H1 (cell line): Measurements from ENCODE around the gene CTPS2. TPM values are rescaled to one million over a fixed set of nuclear protein-coding genes. Genes with fewer than 3 reads are reported as not detected.

Source experiments
- CBX5 ChIP-seq: fragments of 300-800, 300-1000 bp; sonication (generic); IDR thresholded peaks from 2 replicates; pipeline ENCODE4 v1.7.1; 2016; ENCODE audit warnings: antibody characterized with exemption, low read length, low read depth
- CBX8 ChIP-seq: fragments of 300-800, 300-1000 bp; sonication (generic); IDR thresholded peaks from 2 replicates; pipeline ENCODE4 v1.7.1; 2016; ENCODE audit warnings: low read depth, low read length, borderline replicate concordance
- CEBPB ChIP-seq: IDR thresholded peaks from 2 replicates; pipeline ENCODE4 v1.6.1; 2012; ENCODE audit warnings: low read depth, low read length
- CHD1 ChIP-seq: IDR thresholded peaks from 2 replicates; pipeline ENCODE4 v1.6.1; 2012; ENCODE audit warnings: low read depth, low read length, improper control_type of control experiment
- CREB1 ChIP-seq: IDR thresholded peaks from 2 replicates; pipeline ENCODE4 v1.6.1; 2012; ENCODE audit warnings: inconsistent platforms
- EGR1 ChIP-seq: IDR thresholded peaks from 2 replicates; pipeline ENCODE4 v1.6.1; 2011; ENCODE audit warnings: low read depth, low read length, borderline replicate concordance
- EP300 ChIP-seq, 2 experiments: IDR thresholded peaks; 1 replicate in 1 of 2; 2 replicates in 1 of 2; pipeline ENCODE4 v1.6.1; 2011 to 2012; ENCODE audit warnings: low read depth in 2 of 2, low read length in 2 of 2, mild to moderate bottlenecking in 2 of 2, borderline replicate concordance in 1 of 2, inconsistent platforms in 1 of 2, moderate library complexity in 1 of 2
- GABPA ChIP-seq: IDR thresholded peaks from 2 replicates; pipeline ENCODE4 v1.6.1; 2011; ENCODE audit warnings: mild to moderate bottlenecking, low read length, moderate library complexity, borderline replicate concordance; ENCODE audit not compliant: insufficient read depth
- JUN ChIP-seq: IDR thresholded peaks from 2 replicates; pipeline ENCODE4 v1.6.1; 2011; ENCODE audit warnings: low read depth, mild to moderate bottlenecking, improper control_type of control experiment, low read length
- KDM4A ChIP-seq: IDR thresholded peaks from one replicate; pipeline ENCODE4 v1.7.1; 2012; ENCODE audit warnings: low read depth, mild to moderate bottlenecking, moderate library complexity, low read length, inconsistent platforms; ENCODE audit not compliant: severe bottlenecking
- MAFK ChIP-seq: IDR thresholded peaks from 2 replicates; pipeline ENCODE4 v1.6.1; 2012; ENCODE audit warnings: low read depth, mild to moderate bottlenecking, improper control_type of control experiment, low read length
- NANOG ChIP-seq: IDR thresholded peaks from 2 replicates; pipeline ENCODE4 v1.6.1; 2011; ENCODE audit warnings: low read length, low read depth, mild to moderate bottlenecking, inconsistent platforms; ENCODE audit not compliant: insufficient read depth, poor library complexity, severe bottlenecking
- PHF8 ChIP-seq: fragments of 200-600 bp; sonication (generic); conservative IDR thresholded peaks from 2 replicates; pipeline ENCODE4 v1.7.1; 2012; ENCODE audit warnings: low read depth, mild to moderate bottlenecking, inconsistent platforms, low read length, moderate library complexity
- POLR2A ChIP-seq, 2 experiments: IDR thresholded peaks; 1 replicate in 1 of 2; 2 replicates in 1 of 2; pipeline ENCODE4 v1.6.1; 2011; ENCODE audit warnings: low read depth in 2 of 2, low read length in 2 of 2, mild to moderate bottlenecking in 2 of 2; ENCODE audit errors: control extremely low read depth in 1 of 2
- RNF2 ChIP-seq: fragments of 200-900, 300-1000 bp; sonication (generic); IDR thresholded peaks from 2 replicates; pipeline ENCODE4 v1.7.1; 2016; ENCODE audit warnings: borderline replicate concordance, low read depth, mild to moderate bottlenecking, antibody characterized with exemption, low read length; ENCODE audit not compliant: poor library complexity, severe bottlenecking; ENCODE audit errors: missing control alignments
- SIX5 ChIP-seq: IDR thresholded peaks from 2 replicates; pipeline ENCODE4 v1.6.1; 2011; ENCODE audit warnings: mild to moderate bottlenecking, low read depth, low read length
- SP2 ChIP-seq: IDR thresholded peaks from 2 replicates; pipeline ENCODE4 v1.6.1; 2012; ENCODE audit warnings: mild to moderate bottlenecking, low read length, inconsistent platforms
- SP4 ChIP-seq: IDR thresholded peaks from 2 replicates; pipeline ENCODE4 v1.6.1; 2012; ENCODE audit warnings: low read length, inconsistent platforms
- TEAD4 ChIP-seq: IDR thresholded peaks from 2 replicates; pipeline ENCODE4 v1.6.1; 2012; ENCODE audit warnings: low read depth, low read length, inconsistent platforms, mixed read lengths
- polyA plus RNA-seq, 7 experiments: library from polyadenylated mRNA; depleted of rRNA in 3 of 7; stranded (reverse) in 5 of 7; unstranded in 2 of 7; fragments of >200 nt in 5 of 7; fragments of 200-250 nt in 2 of 7; gene quantifications; 1 replicate in 5 of 7; 2 replicates in 1 of 7; 4 replicates in 1 of 7; pipeline versions ENCODE4 v1.2.1 to v1.2.3, GENCODE V29; 2011 to 2013; ENCODE audit warnings: missing spikeins in 2 of 7, mixed read lengths in 2 of 7
- total RNA-seq: library from RNA; stranded (reverse); fragmentation: NEBNext Ultra II Directional; extraction: Animal tissue kit (Norgen Biotek cat#: 25700); gene quantifications from 2 replicates; pipeline ENCODE4 v1.2.1, GENCODE V29; 2021
- TF ChIP-seq, protein P1 (sequence below): IDR thresholded peaks from 2 replicates; pipeline ENCODE4 v1.6.1; 2011; ENCODE audit warnings: low read depth, mild to moderate bottlenecking, low read length; ENCODE audit not compliant: insufficient read depth
- TF ChIP-seq, protein P2 (sequence below): IDR thresholded peaks from 2 replicates; pipeline ENCODE4 v1.6.1; 2012; ENCODE audit warnings: inconsistent platforms
- TF ChIP-seq, protein P3 (sequence below): IDR thresholded peaks from 2 replicates; pipeline ENCODE4 v1.6.1; 2012; ENCODE audit warnings: low read length, inconsistent platforms

The CTPS2 gene
- total and polyA plus RNA-seq, 2 of the 8 experiments (the other 6 are each of a cell fraction or from before 2014, with no cell fraction given) = 17.1 to 34.0 TPM

DNA sequence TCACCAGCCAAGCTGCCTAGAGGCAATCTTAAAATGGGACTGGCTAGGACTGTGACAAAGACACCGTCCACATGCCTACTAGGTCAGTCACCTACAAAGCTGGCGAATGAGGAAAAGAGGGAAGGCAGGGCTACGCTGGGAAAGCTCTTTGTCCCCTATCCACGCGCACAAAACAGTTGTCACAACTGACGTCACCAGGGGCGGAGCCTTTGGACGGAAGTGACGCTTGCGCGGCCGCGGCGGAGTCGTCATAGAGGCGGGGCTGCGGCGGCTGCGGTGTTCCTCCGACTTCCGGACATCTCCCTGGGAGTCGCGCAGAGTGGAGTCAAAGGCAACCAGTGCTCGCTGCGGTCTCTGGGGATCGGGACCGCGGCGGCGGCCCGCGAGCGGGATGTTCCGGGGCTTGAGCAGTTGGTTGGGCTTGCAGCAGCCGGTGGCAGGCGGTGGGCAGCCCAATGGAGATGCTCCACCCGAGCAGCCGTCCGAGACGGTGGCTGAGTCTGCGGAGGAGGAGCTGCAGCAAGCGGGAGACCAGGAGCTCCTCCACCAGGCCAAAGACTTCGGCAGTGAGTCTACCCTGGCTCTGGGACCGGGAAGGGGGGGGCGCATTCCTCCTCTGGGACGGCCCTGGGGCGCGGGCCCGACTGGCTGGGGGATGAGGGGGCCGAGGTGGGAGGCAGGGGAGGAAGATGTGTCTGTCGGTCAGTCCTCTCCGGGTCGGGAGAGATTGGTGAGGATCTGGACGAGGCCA, 7.0 kb upstream of the CTPS2 start, which contains the start of gene SYAP1 (continued):
- TF ChIP-seq, protein P1, sequence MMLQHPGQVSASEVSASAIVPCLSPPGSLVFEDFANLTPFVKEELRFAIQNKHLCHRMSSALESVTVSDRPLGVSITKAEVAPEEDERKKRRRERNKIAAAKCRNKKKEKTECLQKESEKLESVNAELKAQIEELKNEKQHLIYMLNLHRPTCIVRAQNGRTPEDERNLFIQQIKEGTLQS = no peak
- TF ChIP-seq CREB1 (peak; percentile 99), TEAD4 (no peak), MAFK (no peak), PHF8 (peak; percentile 80), EGR1 (no peak), CHD1 (no peak), EP300 (IDR thresholded peaks at IDR 0.05; ENCODE audit: borderline replicate concordance in 1 of 2, low read depth in 2 of 2, low read length in 2 of 2) (no peak; a peak in 1 of 3 replicates), JUN (no peak), RNF2 (no peak), SIX5 (no peak), SP4 (peak; percentile 47; the same call in 1 of the 2 replicates), CBX8 (no peak), CBX5 (no peak), NANOG (no peak), GABPA (peak; percentile 44; the same call in 1 of the 2 replicates), POLR2A (IDR thresholded peaks at IDR 0.05; ENCODE audit: control extremely low read depth in 1 of 2, low read depth in 2 of 2, low read length in 2 of 2) (peak; percentile 94 to 96), KDM4A (peak; percentile 52), CEBPB (no peak), SP2 (no peak)
- TF ChIP-seq, protein P2, sequence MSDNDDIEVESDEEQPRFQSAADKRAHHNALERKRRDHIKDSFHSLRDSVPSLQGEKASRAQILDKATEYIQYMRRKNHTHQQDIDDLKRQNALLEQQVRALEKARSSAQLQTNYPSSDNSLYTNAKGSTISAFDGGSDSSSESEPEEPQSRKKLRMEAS = peak; percentile 58
- TF ChIP-seq, protein P3, sequence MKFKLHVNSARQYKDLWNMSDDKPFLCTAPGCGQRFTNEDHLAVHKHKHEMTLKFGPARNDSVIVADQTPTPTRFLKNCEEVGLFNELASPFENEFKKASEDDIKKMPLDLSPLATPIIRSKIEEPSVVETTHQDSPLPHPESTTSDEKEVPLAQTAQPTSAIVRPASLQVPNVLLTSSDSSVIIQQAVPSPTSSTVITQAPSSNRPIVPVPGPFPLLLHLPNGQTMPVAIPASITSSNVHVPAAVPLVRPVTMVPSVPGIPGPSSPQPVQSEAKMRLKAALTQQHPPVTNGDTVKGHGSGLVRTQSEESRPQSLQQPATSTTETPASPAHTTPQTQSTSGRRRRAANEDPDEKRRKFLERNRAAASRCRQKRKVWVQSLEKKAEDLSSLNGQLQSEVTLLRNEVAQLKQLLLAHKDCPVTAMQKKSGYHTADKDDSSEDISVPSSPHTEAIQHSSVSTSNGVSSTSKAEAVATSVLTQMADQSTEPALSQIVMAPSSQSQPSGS = peak; percentile 86
